HG03571 (cell line): ENCODE data around the gene USP24.
"Not testable (repeated sequence)": the region's sequence is repeated elsewhere in the genome, so short reads cannot be mapped to it uniquely, and the experiment has no call there.

Source experiments
- ATAC-seq: cut with Tn5 transposase; IDR thresholded peaks from one replicate; pipeline ENCODE4 v1.9.1; 2021; ENCODE audit not compliant: unreplicated experiment

USP24 gene

DNA sequence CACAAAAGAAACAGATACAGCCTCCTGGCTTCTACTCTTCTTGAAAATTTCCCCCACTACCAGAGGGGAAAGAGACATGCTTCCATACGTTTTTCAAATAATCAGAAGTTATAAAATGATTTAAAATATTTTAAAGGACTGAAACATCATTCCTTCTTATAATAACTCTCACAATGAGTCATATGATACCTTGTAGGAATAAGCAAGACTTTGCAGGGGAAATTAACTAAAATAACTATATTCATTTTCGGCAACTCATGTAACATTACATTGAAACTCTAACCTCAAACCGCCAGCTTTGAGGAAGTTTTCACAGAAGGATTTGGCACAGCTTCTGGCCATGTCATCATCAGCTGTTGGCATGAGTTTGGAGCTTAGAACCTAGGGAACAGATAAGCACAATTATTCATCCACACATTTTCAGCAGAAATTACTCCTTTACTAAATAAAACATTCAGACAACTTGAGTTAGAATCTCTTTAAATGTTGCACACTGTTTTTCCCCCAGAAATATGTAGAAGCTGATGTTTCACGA is 85.9 kb downstream of the USP24 start:
- ATAC-seq: no peak

DNA sequence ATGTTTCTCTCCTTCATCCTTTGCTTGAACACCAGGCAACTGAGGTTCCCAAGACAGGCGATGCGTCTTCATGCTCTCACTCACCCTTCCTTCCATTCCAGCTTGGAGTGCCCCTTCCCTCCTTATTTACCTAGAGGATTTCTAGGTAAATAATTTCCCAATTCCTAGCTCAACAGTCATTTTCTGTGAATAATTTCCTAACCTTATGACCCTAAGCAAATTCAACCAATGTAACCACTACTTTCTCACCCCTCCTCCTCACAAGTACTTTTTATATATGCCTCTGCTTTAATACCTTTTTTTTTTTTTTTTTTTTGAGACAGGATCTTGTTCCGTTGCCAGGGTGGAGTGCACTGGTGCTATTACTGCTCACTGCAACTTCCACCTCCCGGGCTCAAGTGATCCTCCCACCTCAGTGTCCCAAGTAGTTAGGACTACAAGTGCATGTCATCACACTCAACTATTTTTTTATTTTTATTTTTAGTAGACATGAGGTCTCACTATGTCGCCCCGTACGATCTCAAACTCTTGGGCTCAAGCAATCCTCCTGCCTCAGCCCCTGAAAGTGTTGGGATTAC is 86.7 kb downstream of the USP24 start:
- ATAC-seq: no peak

DNA sequence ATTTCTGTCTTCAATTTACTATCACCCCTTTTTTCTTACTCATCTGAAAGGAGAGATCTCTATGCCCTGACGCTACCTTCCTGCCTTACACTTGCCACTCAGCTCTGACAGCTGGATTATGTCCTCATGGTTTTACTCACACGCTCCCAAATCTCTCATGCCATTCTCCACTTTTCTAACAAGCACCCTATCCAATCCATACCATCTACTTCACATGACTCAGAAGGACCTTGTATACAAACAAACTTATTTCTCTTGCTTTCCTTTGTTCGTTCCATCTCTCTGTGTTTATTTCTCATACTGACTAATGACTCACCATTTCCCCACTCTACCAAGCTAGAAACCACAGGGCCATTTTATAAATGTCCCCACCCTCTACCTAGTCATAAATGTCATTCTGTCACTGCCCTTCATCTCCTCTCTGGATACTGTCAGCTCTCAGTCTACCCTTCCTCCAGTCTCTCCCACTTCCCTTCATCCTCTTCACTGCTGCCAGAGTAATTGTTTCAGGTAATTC is 87.3 kb downstream of the USP24 start:
- no peak for ATAC-seq

DNA sequence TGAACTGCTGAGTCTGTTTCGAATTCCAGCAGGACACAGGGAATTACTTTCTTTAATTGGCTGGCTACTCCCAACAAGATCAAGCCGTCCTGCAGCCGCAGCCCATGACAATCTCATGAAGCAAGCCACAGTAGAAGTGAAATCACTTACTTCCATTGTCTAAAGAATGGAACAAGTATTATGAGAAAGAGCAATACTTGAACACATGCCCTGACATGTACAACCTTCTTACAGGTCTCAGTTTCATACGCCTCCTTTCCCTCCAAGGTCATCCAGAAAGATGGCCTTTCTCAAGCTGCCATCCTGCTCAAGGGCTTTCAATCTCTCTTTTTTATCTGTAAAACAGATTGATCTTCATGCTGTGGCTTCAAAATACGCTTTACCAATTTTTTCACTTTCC is 90.7 kb downstream of the USP24 start:
- no peak for ATAC-seq

DNA sequence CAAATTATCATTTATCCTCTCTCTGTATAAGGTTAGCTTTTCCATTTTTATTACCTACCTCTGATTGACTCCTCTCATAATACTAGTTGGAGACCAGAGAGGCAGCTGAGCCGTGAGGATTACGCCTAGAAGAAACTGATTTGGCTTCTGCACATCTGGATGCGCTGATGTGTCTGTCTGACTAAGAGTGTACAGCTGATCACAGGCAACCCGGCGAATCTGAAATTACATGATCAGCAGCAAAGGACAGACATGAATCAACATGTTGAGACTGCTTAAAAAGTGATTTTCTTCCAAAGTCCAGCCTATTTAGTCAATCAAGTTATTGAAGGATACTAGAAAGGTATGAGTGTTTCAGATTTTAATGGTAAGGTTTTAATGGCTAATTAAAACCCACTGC is 94.6 kb downstream of the USP24 start:
- ATAC-seq: no peak

DNA sequence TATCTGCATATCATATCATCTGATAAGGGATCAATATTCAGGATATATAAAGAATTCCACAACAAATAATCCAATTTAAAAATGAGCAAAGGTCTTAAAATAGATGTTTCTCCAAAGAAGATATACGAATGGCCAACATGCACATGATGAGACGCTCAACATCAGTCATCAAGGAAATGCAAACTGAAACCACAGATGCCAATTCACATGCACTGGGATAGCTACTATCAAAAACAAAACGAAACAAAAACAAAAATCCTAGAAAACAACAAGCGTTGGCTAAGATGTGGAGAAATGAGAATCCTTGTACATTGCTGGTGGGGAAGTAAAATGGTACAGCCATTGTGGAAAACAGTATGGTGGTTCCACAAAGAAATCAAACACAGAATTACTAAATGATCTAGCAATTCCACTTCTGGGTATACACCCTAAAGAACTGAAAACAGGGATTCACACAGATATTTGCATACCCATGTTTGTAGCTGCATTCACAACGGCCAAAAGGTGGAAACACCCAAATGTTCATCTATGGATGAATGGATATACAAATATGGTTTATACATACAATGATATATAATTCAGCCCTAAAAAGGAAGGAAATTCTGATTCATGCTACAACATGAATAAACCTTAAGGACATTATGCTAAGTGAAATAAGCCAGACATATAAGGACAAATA is 96.4 kb downstream of the USP24 start:
- ATAC-seq: no peak

DNA sequence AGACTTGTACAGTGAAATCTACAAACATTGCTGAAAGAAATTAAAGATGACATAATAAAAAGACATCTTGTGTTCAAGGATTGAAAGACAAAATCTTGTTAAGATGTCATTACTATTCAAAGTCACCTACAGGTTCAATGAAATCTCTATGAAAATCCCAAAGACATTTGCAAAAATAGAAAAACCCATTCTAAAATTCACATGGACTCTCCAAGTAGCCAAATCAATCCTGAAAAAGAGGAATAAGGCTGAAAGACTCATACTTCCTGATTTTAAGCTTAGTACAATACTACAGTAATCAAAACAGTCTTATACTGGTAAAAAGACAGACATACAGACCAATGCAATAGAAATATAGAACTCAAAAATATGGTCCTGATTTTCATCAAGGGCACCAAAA is 97.2 kb downstream of the USP24 start:
- no peak for ATAC-seq

DNA sequence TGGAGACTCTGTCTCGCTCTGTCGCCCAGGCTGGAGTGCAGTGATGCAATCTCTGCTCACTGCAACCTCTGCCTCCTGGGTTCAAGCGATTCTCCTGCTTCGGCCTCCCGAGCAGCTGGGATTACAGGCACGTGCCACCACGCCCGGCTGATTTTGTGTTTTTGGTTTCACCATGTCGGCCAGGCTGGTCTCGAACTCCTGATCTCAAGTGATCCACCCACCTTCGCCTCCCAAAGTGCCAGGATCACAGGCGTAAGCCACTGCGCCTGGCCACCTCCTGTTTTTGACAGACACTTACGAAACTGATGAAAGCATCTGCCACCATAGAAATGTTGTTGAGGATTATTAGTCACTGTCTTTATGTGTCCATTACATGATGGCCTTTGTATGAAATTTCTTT is 106.2 kb downstream of the USP24 start:
- not testable (repeated sequence) for ATAC-seq

DNA sequence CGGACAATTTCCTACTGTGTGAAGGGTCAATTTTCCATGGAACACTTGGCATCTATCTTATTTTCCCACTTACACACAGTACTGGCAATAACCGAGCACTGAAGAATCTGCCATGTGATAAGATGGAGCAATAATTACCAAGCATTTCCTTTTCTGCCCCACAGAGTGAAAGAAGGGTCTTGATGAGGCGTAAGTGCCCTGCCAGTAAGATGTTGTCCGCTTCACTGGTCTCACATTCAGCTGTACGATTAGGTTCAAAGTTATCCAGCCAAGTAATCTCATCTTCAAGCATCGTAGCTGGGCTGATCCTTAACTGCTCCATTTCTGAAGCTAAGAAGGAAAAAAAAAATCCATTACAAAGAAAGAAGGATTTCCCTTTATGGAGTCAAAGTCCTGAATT is 108.1 kb downstream of the USP24 start:
- ATAC-seq: no peak

DNA sequence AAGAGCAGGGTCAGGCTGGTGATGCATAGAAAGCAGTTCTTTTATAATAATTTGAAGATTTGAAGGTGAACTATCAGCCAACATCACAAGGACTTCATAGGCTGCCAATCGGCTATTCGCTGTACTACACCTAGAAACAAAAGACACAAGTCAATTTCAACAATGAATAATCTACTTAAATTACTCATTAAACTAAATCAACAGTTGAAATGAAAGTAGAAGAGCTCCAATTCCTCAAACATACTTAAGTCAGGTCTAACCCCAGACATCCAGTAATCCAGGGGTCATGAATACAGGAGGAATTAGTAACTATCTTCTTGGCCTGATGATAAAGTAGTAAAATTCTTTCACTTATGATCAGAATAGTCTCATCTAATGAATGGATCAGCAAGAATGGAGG is 111.3 kb downstream of the USP24 start:
- no peak for ATAC-seq

DNA sequence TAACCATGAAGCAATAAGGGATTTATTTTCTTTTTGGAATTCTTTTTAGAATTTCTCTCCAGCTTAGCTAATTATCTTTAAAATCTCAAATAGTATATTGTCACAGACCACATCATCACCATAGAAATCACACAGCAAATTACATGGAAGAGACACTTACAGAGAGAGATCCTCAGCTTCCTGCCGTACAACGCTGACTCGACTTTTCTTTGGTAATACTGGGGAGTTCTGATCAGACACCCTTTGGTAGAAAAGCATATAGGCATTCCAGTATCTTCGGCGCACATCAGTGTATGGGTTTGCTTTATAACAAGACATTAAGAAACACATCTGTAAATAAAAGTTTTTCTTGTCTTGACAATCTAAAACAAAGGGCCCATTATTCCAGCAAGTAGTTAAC is 120.1 kb downstream of the USP24 start:
- ATAC-seq: no peak

DNA sequence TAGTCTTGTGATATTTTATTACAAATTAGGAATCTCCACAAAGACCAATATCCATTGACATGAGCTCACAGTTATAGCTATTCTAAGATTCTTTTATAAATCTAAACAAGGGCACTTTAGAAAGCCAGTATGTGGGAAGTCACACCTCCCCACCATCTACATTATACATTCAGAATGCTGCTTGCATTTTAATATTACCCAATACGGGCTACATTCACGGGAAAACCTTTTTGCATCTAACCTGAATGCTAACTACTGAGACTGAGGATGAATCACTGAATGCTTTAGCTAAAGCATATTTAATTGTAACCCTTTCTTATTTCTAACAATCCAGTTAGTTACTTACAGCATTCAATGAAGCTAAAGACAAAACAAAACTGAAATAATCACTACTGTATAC is 122.7 kb downstream of the USP24 start:
- no peak for ATAC-seq

DNA sequence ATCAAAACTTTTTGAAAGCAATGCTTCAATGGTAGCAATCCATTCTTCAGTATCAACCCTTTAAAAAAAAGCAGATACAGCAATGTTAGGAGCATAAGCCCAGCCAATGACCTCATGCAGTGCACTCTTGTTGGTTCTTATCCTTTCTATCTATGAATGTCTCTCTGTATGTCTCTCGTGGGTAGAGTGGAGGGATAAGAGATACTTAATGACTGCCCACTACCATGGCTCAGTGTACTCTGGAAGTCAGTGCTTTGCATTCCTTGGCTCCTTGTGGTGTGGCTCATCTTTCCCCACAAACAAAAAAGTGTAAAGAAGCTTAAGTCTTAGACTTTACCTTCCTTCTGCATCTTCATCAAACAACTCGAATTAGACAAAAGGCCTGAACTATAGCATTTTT is 125.5 kb downstream of the USP24 start:
- ATAC-seq: no peak

DNA sequence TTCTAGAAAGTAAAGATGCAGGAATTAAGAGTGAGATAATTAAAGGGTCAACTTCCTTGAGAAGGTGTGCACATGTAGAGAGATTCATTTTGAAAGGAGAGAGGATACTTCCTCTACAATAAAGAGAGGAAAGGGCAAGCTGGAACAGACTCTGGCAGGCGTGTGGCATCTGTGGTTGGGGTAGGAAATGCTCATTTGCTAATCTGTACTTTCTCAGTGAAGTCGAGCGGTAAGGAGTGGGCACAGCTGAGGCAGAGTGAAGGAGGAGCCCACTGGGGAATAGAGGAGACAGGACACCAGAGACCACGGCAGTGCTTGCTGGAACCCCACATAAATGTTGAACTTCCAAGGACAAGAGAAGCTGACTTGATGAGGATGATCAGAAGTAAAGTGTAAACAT is 126.8 kb downstream of the USP24 start:
- no peak for ATAC-seq

DNA sequence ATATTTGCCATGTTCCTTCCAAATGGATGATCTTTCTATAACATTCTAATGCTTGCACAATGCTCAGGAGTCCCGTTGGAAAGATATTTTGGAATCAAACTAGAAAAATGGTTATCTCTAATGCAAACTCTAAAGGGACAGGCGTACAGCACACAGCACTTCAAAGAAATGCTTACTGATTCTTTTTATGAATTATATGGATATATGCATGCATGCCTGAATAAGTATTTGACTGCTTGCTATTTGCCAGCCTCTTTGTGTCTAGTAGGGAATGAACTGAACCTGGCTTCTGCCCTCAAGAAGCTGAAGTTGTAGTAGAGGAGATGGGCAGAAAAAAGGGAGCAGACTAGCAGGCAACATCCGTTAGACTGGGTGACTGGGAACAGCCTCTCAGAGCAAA is 127.7 kb downstream of the USP24 start:
- no peak for ATAC-seq

DNA sequence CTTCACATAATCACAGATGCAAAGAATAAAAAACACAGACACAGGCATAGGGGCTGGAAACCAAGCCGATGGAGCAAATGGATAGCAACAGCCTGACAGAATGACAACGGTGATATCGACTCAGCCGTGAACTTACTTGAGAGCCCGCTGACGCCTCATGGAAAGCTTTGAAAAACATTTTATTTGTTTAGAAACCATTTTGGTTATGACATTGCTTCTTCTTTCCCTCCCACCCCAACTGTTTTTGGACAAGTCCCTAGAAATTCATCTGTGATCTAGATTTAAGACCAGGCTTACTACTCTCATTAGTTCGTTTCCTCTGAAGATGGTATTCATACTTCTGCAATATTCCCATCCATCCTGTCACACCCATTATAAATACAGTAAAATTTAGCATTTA is 130.9 kb downstream of the USP24 start:
- no peak for ATAC-seq

DNA sequence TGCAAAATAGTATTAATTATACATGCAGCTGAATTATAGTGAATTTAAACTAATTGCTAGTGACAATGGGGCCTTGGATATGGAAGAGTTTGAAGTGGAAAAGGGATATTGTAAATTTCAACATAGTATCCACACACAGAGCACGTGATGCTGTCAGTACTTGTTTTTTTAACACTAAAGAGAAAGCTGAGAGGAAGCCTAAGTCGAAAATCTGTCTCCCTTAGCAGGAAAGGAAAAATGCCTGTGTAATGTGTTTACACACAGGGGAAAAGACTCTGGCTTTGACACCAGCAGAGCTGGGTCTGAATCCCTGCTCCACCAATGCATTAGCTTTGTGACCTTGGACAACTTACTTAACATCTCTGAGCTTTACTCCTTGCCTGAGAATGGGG is 133.3 kb downstream of the USP24 start:
- ATAC-seq: no peak

DNA sequence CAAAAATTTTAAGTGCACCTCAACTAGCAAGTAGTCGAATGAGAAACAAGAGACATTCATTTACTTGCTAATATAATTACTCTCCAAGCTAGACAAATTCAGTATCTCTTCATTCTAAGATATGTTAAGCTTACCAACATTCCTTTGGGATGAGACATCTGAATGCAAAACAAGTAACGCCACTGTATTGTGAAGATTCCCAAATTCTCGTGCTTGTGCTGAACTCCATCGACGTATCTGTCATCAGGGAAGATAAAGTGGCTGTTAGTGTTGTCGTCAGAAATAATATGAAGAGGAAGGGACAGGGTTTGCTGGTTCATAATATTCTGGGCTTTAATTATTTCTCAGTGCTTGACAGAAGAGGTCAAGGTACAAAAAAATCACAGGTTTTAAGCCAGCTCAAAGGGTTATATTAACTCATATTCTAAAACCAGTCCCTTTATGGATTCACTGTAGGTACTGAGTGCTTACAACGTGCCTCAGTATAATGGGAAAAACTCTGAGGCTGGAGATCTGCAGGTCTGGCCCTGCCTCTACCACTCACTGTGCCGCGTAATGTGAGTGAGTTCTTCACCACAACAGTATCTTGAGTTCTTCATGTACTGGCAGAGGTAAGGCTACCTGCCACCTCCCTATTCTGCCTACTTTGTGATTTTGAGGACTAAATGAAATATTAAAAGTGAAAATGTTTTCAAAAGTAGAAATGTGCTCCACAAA is 133.8 kb downstream of the USP24 start:
- no peak for ATAC-seq

DNA sequence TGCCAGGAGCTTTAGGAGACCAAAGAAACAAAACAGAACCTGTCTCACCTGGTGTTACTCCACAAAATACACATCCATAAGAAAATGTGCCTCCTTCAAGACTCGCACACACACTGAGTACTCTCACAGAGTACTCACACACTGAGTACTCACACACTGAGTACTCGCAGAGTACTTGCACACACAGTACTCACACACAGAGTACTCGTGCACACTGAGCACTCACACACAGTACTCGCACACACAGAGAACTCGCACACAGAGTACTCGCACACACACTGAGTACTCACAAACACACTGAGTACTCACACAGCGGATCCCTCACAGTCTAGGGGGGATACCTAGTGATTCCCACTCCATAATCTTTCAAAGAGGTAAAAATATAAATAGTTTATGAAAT is 135.5 kb downstream of the USP24 start:
- no peak for ATAC-seq

DNA sequence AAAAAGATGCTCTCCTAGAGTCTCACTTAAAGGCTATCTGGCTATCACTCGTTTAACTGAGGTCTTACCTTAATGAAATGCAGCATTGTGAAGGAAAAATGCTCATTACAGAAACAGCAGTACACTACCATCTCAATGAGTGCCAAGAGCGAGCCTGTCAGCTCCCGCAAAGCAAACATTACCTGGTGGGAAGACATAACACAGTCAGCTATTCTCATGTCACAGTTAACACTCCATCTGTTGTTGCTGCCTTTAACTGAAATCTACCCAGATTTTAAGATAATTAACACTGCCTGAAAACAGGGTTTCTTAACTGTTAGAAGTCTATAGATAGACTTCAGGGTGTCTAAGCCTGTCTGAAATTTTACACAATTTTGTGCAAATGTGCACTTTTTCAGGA is 136.7 kb downstream of the USP24 start:
- ATAC-seq: no peak

DNA sequence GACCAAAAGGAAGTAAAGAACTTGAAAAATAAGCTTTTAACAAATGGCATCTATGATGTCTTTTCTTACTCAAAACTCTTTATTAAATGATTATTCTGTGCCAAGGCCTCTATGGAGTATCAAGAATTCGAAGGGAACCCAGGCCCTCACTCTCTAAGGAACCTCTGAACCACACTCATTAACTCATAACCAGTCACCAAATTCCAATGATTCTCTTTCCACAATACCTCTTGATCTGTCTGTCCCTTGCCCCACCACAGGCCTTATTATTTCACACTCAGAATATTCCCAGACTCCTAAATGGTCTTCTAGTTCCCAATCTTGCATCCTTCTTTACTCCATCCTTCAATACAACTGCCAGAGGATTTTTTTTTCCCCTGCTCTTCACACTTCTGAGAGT is 138.8 kb downstream of the USP24 start:
- ATAC-seq: no peak

DNA sequence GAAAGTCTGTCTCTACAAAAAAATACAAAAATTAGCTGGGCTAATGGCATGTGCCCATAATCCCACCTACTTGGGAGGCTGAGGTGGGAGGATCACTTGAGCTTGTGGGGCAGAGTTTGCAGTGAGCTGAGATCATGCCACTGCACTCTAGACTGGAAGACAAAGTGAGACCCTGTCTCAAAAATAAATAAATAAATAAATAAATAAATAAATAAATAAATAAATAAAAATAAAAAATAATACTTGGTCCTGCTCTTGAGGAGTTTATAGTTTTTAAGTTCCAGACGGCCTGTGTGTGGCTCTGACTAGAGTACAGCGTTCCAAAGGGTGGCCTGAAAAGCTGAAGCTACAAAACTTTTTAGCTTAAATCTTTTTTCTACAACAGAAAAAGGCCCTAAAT is 140.7 kb downstream of the USP24 start:
- no peak for ATAC-seq
